ENCODE measurements around the gene HNRNPR. TPM values are rescaled to one million over a fixed set of nuclear protein-coding genes. Genes with fewer than 3 reads are reported as not detected.

HNRNPR gene
- total RNA-seq, 2 experiments from 2014 or later, result 92.0 to 93.3 TPM

DNA sequence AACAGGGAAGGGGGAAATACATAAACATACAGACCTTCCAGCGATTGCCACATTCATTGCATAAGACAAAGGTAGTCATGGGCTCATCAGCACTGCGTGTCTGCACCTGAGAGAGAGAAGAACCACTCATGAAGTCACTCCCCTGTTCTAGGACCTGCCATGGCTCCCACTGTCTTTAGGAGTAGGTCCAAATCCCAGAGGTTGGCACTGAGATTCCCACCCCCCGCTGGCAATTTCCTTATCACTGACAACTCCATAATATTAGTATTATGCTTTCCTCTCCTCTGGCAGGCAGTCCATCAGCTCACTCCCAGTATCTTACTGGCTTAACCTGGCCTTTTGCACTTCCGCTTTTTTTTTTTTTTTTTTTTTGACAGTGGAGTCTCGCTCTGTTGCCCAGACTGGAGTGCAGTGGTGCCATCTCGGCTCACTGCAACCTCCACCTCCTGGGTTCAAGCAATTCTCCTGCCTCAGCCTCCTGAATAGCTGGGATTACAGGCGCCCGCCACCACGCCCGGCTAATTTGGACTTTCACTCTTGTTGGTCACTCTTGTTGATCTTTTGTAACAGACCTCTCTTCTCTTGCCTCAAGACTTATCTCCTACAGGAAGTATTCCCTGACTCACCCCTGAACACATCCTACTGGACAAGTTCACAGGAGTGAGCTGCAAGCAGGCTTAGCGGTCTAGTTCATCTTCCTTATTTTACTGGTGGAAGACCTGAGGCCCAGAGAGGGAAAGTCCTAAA lies 40.4 kb upstream of the HNRNPR start:
- H3K27me3 ChIP-seq (ENCODE audit: control insufficient read depth in 1 of 2, insufficient read depth in 2 of 2, low read length in 2 of 2), result no peaks in the 10 kb centered on the region
- Mint-ChIP-seq H3K36me3 (ENCODE audit: low read depth) (peaks cover 53% of the 10 kb centered on the region), H3K27ac (no peak overlapping the region), H3K4me1 (ENCODE audit: low read depth) (no peaks in the 10 kb centered on the region), H3K27me3 (no peaks in the 10 kb centered on the region), H3K9me3 (no peaks in the 10 kb centered on the region), H3K4me3 (no peak overlapping the region)
- intact Hi-C loops (cut with DNase I, micrococcal nuclease), result no loop called here
- H3K9me3 ChIP-seq (ENCODE audit: control insufficient read depth in 1 of 2, insufficient read depth in 1 of 2, low read length in 2 of 2), result no peaks in the 10 kb centered on the region
- no peaks in the 10 kb centered on the region for H3K4me1 ChIP-seq (ENCODE audit: insufficient read depth, low read length)
- TF ChIP-seq, protein P1, sequence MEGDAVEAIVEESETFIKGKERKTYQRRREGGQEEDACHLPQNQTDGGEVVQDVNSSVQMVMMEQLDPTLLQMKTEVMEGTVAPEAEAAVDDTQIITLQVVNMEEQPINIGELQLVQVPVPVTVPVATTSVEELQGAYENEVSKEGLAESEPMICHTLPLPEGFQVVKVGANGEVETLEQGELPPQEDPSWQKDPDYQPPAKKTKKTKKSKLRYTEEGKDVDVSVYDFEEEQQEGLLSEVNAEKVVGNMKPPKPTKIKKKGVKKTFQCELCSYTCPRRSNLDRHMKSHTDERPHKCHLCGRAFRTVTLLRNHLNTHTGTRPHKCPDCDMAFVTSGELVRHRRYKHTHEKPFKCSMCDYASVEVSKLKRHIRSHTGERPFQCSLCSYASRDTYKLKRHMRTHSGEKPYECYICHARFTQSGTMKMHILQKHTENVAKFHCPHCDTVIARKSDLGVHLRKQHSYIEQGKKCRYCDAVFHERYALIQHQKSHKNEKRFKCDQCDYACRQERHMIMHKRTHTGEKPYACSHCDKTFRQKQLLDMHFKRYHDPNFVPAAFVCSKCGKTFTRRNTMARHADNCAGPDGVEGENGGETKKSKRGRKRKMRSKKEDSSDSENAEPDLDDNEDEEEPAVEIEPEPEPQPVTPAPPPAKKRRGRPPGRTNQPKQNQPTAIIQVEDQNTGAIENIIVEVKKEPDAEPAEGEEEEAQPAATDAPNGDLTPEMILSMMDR (IDR thresholded peaks at IDR 0.05), result no peak
- peaks cover 4% of the 10 kb centered on the region for H3K36me3 ChIP-seq (ENCODE audit: insufficient read depth, low read length)
- ChIA-PET POLR2A (no interaction called here), CTCF (no interaction called here)
- ATAC-seq (ENCODE audit: poor library complexity) (no peak), DNase-seq (no peak)
- no peak overlapping the region for H3K4me3 ChIP-seq (ENCODE audit: low read length)
- H3K27ac ChIP-seq (ENCODE audit: low read depth in 1 of 2, low read length in 2 of 2), result no peak overlapping the region

DNA sequence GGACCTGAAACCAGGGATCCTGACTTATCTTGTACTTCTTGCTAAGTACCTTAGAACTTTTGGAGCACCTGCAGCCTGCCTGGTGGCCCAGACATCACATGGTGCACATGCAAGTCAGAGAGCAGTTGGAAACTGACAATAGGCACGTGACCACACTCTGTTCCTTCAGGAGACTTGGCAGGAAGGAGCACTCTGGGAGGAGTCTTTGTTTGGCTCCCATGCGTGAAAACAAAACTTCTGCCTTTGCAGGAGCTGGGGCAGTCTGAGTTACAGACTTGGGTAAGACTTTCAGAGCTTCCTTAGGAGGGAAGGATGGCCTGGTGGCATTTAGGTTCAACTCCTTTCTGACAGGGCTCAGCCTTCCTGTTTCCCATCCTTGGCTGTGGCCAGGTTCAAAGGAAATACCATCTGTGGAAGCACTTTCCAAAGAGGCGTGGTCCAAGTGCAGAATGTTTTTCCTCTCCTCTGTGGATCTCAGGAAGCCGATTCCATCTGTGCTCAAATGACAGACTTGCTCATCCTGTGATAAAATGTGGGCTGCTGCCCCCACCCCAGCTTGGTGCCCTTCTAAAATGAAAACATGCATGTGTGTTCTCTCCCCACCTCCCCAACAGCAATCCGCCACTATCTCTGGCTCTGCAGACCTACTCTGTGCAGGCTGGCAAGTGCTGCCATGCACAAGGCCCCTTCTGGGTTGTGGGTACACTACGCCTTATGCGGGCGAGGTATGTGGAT lies 39.7 kb upstream of the HNRNPR start:
- Mint-ChIP-seq H3K27me3 (no peaks in the 10 kb centered on the region), H3K27ac (no peak overlapping the region), H3K4me1 (ENCODE audit: low read depth) (no peaks in the 10 kb centered on the region), H3K36me3 (ENCODE audit: low read depth) (peaks cover 53% of the 10 kb centered on the region), H3K9me3 (no peaks in the 10 kb centered on the region), H3K4me3 (no peak overlapping the region)
- intact Hi-C loops (cut with DNase I, micrococcal nuclease), result no loop called here
- TF ChIP-seq, protein P1 (IDR thresholded peaks at IDR 0.05), result no peak
- no peaks in the 10 kb centered on the region for H3K27me3 ChIP-seq (ENCODE audit: control insufficient read depth in 1 of 2, insufficient read depth in 2 of 2, low read length in 2 of 2)
- H3K36me3 ChIP-seq (ENCODE audit: insufficient read depth, low read length), result peaks cover 4% of the 10 kb centered on the region
- H3K4me3 ChIP-seq (ENCODE audit: low read length), result no peak overlapping the region
- ChIA-PET CTCF (no interaction called here), POLR2A (no interaction called here)
- no peak overlapping the region for H3K27ac ChIP-seq (ENCODE audit: low read depth in 1 of 2, low read length in 2 of 2)
- DNase-seq, result no peak
- no peaks in the 10 kb centered on the region for H3K4me1 ChIP-seq (ENCODE audit: insufficient read depth, low read length)
- H3K9me3 ChIP-seq (ENCODE audit: control insufficient read depth in 1 of 2, insufficient read depth in 1 of 2, low read length in 2 of 2), result no peaks in the 10 kb centered on the region
- ATAC-seq (ENCODE audit: poor library complexity), result no peak

DNA sequence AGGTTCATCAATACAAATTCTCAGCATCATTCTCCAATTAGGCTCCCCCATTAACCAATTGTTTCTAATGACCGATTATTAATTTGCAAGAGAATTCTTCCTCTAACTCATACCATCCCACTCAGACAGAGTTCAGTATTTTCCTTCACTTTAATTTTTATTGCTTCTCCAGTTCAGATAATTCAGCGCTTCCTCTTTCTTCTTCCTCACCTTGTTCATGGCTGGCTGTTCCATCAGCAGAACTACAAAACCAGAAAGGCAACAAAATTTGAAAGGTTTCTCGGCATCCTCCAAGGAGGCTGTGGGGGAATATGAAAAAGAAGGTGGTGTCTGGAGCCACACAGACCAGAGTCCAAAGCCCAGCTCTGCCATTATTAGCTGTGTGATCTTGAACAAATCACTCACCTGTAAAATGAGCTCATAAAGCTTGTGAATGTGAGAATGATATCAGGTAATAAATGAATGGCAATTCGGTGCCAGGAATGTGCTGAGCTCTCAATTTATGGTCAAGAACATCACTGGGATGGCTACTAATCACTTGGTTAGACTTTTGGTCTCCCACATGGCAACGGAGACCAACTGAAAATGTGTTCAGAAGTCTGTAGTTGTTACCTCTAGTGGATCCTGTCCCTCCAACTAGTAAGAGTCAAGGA lies 37.3 kb upstream of the HNRNPR start:
- POLR2A ChIA-PET, result no interaction called here
- Histone ChIP-seq H3K27me3 (ENCODE audit: control insufficient read depth in 1 of 2, insufficient read depth in 2 of 2, low read length in 2 of 2) (no peaks in the 10 kb centered on the region), H3K27ac (ENCODE audit: low read depth in 1 of 2, low read length in 2 of 2) (no peak overlapping the region), H3K9me3 (ENCODE audit: control insufficient read depth in 1 of 2, insufficient read depth in 1 of 2, low read length in 2 of 2) (no peaks in the 10 kb centered on the region), H3K4me1 (ENCODE audit: insufficient read depth, low read length) (no peaks in the 10 kb centered on the region), H3K4me3 (ENCODE audit: low read length) (no peak overlapping the region), H3K36me3 (ENCODE audit: insufficient read depth, low read length) (peaks cover 4% of the 10 kb centered on the region)
- TF ChIP-seq, protein P1 (IDR thresholded peaks at IDR 0.05), result no peak
- Mint-ChIP-seq H3K36me3 (ENCODE audit: low read depth) (peaks cover 47% of the 10 kb centered on the region), H3K9me3 (no peaks in the 10 kb centered on the region), H3K4me1 (ENCODE audit: low read depth) (no peaks in the 10 kb centered on the region), H3K27ac (no peak overlapping the region), H3K27me3 (no peaks in the 10 kb centered on the region), H3K4me3 (no peak overlapping the region)
- CTCF ChIA-PET, result no interaction called here
- DNase-seq (no peak), ATAC-seq (ENCODE audit: poor library complexity) (no peak)
- intact Hi-C loops (cut with DNase I, micrococcal nuclease), result no loop called here
